ENCODE results near the gene SYNM. TPM values are rescaled to one million over a fixed set of nuclear protein-coding genes. Genes with fewer than 3 reads are reported as not detected.

Gene SYNM, protein sequence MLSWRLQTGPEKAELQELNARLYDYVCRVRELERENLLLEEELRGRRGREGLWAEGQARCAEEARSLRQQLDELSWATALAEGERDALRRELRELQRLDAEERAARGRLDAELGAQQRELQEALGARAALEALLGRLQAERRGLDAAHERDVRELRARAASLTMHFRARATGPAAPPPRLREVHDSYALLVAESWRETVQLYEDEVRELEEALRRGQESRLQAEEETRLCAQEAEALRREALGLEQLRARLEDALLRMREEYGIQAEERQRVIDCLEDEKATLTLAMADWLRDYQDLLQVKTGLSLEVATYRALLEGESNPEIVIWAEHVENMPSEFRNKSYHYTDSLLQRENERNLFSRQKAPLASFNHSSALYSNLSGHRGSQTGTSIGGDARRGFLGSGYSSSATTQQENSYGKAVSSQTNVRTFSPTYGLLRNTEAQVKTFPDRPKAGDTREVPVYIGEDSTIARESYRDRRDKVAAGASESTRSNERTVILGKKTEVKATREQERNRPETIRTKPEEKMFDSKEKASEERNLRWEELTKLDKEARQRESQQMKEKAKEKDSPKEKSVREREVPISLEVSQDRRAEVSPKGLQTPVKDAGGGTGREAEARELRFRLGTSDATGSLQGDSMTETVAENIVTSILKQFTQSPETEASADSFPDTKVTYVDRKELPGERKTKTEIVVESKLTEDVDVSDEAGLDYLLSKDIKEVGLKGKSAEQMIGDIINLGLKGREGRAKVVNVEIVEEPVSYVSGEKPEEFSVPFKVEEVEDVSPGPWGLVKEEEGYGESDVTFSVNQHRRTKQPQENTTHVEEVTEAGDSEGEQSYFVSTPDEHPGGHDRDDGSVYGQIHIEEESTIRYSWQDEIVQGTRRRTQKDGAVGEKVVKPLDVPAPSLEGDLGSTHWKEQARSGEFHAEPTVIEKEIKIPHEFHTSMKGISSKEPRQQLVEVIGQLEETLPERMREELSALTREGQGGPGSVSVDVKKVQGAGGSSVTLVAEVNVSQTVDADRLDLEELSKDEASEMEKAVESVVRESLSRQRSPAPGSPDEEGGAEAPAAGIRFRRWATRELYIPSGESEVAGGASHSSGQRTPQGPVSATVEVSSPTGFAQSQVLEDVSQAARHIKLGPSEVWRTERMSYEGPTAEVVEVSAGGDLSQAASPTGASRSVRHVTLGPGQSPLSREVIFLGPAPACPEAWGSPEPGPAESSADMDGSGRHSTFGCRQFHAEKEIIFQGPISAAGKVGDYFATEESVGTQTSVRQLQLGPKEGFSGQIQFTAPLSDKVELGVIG (N-terminal part only)
- total RNA-seq: 0.39 and 0.43 TPM in 2 replicates

DNA sequence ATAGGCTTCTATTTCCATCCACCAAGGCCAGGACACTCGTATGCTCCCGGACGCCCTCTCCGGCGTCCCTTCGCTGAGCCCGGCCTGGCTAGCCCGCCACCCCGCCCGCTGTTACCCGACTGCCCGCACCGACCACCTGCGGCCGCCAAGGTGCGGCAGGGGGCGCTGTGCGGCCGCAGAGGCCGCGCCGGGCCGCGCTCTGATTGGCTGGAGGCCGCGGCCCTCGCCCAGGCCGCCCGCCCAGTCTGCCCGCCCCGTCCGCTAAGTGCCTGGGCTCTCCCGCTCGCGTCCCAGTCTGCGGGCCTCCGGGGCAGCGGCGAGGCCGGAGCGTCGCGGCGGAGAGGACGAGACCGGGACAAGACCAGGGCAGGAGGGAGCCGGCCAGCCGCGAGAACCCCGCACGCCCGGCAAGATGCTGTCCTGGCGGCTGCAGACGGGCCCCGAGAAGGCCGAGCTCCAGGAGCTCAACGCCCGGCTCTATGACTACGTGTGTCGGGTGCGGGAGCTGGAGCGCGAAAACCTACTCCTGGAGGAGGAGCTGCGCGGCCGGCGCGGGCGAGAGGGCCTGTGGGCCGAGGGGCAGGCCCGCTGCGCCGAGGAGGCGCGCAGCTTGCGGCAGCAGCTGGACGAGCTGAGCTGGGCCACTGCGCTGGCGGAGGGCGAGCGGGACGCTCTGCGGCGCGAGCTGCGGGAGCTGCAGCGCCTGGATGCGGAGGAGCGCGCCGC, at the start of gene SYNM:
Gene SYNM, plus strand, starts transcription at position 293 of the 726 bp plus-strand sequence. Its CDS starts 120 bp downstream, at position 413.

Other genes starting within 250 kb of the SYNM start
- gene PGPEP1L, start 97.3 kb upstream of the SYNM start, total RNA-seq: not detected in 2 replicates
- 29.3 and 39.3 TPM in 2 replicates for gene TTC23, start 144.5 kb downstream of the SYNM start, total RNA-seq
- gene LRRC28, start 146.4 kb downstream of the SYNM start, total RNA-seq: 18.1 and 19.6 TPM in 2 replicates